HEK293 (cell line): ENCODE data around the gene NFKBIE.

Source experiments
- CTCF ChIA-PET: fragments of 350-600 bp; formaldehyde crosslinking; extraction: SDS; loops from one replicate; lab custom pipeline; 2021; ENCODE audit warnings: antibody characterized with exemption; lab: Yijun Ruan, JAX
- POLR2A ChIA-PET: fragments of 300-600 bp; formaldehyde crosslinking; extraction: SDS; loops from one replicate; lab custom pipeline; 2020; ENCODE audit warnings: antibody characterized with exemption, inconsistent platforms; lab: Yijun Ruan, JAX
- H3K27ac ChIP-seq: fragments of 200-500 bp; sonication (Bioruptor generic); 2 replicates; pipeline ENCODE4 v1.5.1; 2014; ENCODE audit warnings: low read depth, low read length, control low read depth, inconsistent platforms; ENCODE audit errors: extremely low read depth
- H3K36me3 ChIP-seq, 2 experiments: fragments of 200-500 bp in 1 of 2; sonication (Bioruptor generic) in 1 of 2; 1 replicate in 1 of 2; 2 replicates in 1 of 2; pipeline ENCODE4 v1.5.1; 2014 to 2017; ENCODE audit warnings: inconsistent platforms in 2 of 2, low read length in 2 of 2; ENCODE audit not compliant: control insufficient read depth in 2 of 2, insufficient read depth in 1 of 2
- H3K4me1 ChIP-seq: fragments of 200-500 bp; sonication (Bioruptor generic); 2 replicates; pipeline ENCODE4 v1.5.1; 2014; ENCODE audit warnings: mild to moderate bottlenecking, low read length, inconsistent platforms; ENCODE audit not compliant: control insufficient read depth, insufficient read depth
- H3K4me3 ChIP-seq: 2 replicates; pipeline ENCODE4 v1.5.1; 2011; ENCODE audit warnings: low read depth, mild to moderate bottlenecking, control low read depth, low read length, moderate library complexity
- H3K9me3 ChIP-seq: fragments of 200-500 bp; sonication (Bioruptor generic); 2 replicates; pipeline ENCODE4 v1.5.1; 2014; ENCODE audit warnings: low read depth, low read length, inconsistent platforms; ENCODE audit not compliant: control insufficient read depth, insufficient read depth
- SP3 ChIP-seq: fragments of 450-650 bp; formaldehyde crosslinking; IDR thresholded peaks from 2 replicates; pipeline ENCODE4 v1.5.1; 2016; ENCODE audit warnings: missing biosample characterization, missing genetic modification characterization
- WT1 ChIP-seq: fragments of 450-650 bp; formaldehyde crosslinking; IDR thresholded peaks from 2 replicates; pipeline ENCODE4 v1.5.1; 2016; ENCODE audit warnings: missing biosample characterization, missing genetic modification characterization
- ZBTB17 ChIP-seq: fragments of 450-650 bp; formaldehyde crosslinking; IDR thresholded peaks from 2 replicates; pipeline ENCODE4 v1.5.1; 2016; ENCODE audit warnings: missing biosample characterization, missing genetic modification characterization
- ZBTB48 ChIP-seq: fragments of 450-650 bp; formaldehyde crosslinking; IDR thresholded peaks from 2 replicates; pipeline ENCODE4 v1.5.1; 2016; ENCODE audit warnings: missing biosample characterization, missing genetic modification characterization
- ZNF112 ChIP-seq: fragments of 450-650 bp; formaldehyde crosslinking; IDR thresholded peaks from 2 replicates; pipeline ENCODE4 v1.5.0; 2017; ENCODE audit warnings: missing biosample characterization, missing genetic modification characterization
- ZNF211 ChIP-seq: fragments of 450-650 bp; formaldehyde crosslinking; IDR thresholded peaks from 2 replicates; pipeline ENCODE4 v1.5.1; 2016; ENCODE audit warnings: low read depth, missing biosample characterization, missing genetic modification characterization
- ZNF214 ChIP-seq: fragments of 450-650 bp; formaldehyde crosslinking; IDR thresholded peaks from 2 replicates; pipeline ENCODE4 v1.5.1; 2017; ENCODE audit warnings: missing biosample characterization, mild to moderate bottlenecking, missing genetic modification characterization, borderline replicate concordance
- ZNF311 ChIP-seq: fragments of 450-650 bp; formaldehyde crosslinking; IDR thresholded peaks from 2 replicates; pipeline ENCODE4 v1.5.1; 2017; ENCODE audit warnings: missing biosample characterization, missing genetic modification characterization, borderline replicate concordance
- ZNF354C ChIP-seq: fragments of 450-650 bp; formaldehyde crosslinking; IDR thresholded peaks from 2 replicates; pipeline ENCODE4 v1.5.1; 2016; ENCODE audit warnings: missing biosample characterization, missing genetic modification characterization, low read depth, borderline replicate concordance
- ZNF366 ChIP-seq: fragments of 450-650 bp; formaldehyde crosslinking; conservative IDR thresholded peaks from 2 replicates; pipeline ENCODE4 v1.5.1; 2016; ENCODE audit warnings: missing biosample characterization, missing genetic modification characterization
- ZNF426 ChIP-seq: fragments of 450-650 bp; formaldehyde crosslinking; IDR thresholded peaks from 2 replicates; pipeline ENCODE4 v1.5.1; 2017; ENCODE audit warnings: missing biosample characterization, missing genetic modification characterization, mild to moderate bottlenecking, inconsistent platforms, moderate library complexity
- ZNF555 ChIP-seq: fragments of 450-650 bp; formaldehyde crosslinking; conservative IDR thresholded peaks from 2 replicates; pipeline ENCODE4 v1.5.1; 2017; ENCODE audit warnings: missing biosample characterization, mild to moderate bottlenecking, missing genetic modification characterization, inconsistent platforms
- TF ChIP-seq, protein P1 (sequence below): fragments of 450-650 bp; formaldehyde crosslinking; IDR thresholded peaks from 2 replicates; pipeline ENCODE4 v1.5.1; 2016; ENCODE audit warnings: missing biosample characterization, missing genetic modification characterization, low read depth
- TF ChIP-seq, protein P2 (sequence below): fragments of 450-650 bp; formaldehyde crosslinking; IDR thresholded peaks from 2 replicates; pipeline ENCODE4 v1.5.1; 2016; ENCODE audit warnings: missing biosample characterization, missing genetic modification characterization
- TF ChIP-seq, protein P3 (sequence below): fragments of 450-650 bp; formaldehyde crosslinking; IDR thresholded peaks from 2 replicates; pipeline ENCODE4 v1.5.1; 2016; ENCODE audit warnings: missing biosample characterization, missing genetic modification characterization
- TF ChIP-seq, protein P4 (sequence below): fragments of 450-650 bp; formaldehyde crosslinking; IDR thresholded peaks from 2 replicates; pipeline ENCODE4 v1.5.1; 2016; ENCODE audit warnings: missing biosample characterization, missing genetic modification characterization

Gene NFKBIE

DNA sequence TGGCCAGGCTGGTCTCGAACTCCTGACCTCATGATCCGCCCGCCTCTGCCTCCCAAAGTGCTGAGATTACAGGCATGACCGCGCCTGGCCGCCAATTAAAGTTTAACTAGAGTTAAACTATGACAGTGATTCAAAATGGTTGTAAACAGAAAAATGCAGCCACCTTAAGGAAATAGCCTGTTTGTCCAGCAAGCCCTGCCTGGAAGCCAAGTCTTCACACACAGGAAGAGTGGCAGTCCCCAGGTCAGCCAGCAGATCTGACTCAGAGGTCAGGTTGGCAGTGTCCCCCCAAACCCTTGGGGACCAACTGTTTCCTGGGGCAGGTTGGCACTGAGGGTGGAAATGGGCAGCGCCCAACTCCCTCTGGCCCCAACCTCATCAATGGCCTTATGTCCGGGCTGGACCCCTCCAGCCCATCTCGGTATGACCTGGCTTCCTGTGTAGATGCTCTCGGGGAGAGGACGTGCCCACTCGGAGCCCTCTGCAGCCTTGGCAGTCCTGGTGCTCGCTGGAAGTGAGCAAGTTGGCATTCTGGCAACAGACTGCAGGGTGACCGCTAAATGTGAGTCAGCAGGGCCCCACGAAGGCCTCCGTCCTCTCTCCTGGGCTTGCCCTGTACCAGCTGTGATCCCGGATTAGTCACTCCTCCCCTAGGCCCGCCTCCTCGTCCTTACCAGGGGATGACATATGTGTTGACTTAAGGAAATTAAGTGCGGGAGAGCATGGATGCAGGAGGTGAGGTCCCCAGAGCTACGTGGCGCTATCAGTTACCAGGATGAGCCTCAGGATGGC is 28.1 kb downstream of the NFKBIE start (continued):
- TF ChIP-seq ZNF214 (tag by site-specific recombination): no peak
- TF ChIP-seq, protein P1, sequence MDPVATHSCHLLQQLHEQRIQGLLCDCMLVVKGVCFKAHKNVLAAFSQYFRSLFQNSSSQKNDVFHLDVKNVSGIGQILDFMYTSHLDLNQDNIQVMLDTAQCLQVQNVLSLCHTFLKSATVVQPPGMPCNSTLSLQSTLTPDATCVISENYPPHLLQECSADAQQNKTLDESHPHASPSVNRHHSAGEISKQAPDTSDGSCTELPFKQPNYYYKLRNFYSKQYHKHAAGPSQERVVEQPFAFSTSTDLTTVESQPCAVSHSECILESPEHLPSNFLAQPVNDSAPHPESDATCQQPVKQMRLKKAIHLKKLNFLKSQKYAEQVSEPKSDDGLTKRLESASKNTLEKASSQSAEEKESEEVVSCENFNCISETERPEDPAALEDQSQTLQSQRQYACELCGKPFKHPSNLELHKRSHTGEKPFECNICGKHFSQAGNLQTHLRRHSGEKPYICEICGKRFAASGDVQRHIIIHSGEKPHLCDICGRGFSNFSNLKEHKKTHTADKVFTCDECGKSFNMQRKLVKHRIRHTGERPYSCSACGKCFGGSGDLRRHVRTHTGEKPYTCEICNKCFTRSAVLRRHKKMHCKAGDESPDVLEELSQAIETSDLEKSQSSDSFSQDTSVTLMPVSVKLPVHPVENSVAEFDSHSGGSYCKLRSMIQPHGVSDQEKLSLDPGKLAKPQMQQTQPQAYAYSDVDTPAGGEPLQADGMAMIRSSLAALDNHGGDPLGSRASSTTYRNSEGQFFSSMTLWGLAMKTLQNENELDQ (tag by site-specific recombination): no peak
- peak; percentile 53; the same call in 1 of the 2 replicates for TF ChIP-seq ZNF366 (tag by site-specific recombination)
- TF ChIP-seq ZNF211 (tag by site-specific recombination): no peak
- TF ChIP-seq, protein P2, sequence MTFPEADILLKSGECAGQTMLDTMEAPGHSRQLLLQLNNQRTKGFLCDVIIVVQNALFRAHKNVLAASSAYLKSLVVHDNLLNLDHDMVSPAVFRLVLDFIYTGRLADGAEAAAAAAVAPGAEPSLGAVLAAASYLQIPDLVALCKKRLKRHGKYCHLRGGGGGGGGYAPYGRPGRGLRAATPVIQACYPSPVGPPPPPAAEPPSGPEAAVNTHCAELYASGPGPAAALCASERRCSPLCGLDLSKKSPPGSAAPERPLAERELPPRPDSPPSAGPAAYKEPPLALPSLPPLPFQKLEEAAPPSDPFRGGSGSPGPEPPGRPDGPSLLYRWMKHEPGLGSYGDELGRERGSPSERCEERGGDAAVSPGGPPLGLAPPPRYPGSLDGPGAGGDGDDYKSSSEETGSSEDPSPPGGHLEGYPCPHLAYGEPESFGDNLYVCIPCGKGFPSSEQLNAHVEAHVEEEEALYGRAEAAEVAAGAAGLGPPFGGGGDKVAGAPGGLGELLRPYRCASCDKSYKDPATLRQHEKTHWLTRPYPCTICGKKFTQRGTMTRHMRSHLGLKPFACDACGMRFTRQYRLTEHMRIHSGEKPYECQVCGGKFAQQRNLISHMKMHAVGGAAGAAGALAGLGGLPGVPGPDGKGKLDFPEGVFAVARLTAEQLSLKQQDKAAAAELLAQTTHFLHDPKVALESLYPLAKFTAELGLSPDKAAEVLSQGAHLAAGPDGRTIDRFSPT (tag by site-specific recombination): peak; percentile 95
- 0 out of 2 replicates have a peak, but pooled peaks have one; percentile 29 for TF ChIP-seq WT1 (tag by site-specific recombination)
- TF ChIP-seq, protein P3, sequence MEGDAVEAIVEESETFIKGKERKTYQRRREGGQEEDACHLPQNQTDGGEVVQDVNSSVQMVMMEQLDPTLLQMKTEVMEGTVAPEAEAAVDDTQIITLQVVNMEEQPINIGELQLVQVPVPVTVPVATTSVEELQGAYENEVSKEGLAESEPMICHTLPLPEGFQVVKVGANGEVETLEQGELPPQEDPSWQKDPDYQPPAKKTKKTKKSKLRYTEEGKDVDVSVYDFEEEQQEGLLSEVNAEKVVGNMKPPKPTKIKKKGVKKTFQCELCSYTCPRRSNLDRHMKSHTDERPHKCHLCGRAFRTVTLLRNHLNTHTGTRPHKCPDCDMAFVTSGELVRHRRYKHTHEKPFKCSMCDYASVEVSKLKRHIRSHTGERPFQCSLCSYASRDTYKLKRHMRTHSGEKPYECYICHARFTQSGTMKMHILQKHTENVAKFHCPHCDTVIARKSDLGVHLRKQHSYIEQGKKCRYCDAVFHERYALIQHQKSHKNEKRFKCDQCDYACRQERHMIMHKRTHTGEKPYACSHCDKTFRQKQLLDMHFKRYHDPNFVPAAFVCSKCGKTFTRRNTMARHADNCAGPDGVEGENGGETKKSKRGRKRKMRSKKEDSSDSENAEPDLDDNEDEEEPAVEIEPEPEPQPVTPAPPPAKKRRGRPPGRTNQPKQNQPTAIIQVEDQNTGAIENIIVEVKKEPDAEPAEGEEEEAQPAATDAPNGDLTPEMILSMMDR: no peak
- TF ChIP-seq ZNF311 (tag by site-specific recombination): no peak
- TF ChIP-seq ZNF555 (tag by site-specific recombination): no peak
- peak; percentile 73 for TF ChIP-seq SP3 (tag by site-specific recombination)

DNA sequence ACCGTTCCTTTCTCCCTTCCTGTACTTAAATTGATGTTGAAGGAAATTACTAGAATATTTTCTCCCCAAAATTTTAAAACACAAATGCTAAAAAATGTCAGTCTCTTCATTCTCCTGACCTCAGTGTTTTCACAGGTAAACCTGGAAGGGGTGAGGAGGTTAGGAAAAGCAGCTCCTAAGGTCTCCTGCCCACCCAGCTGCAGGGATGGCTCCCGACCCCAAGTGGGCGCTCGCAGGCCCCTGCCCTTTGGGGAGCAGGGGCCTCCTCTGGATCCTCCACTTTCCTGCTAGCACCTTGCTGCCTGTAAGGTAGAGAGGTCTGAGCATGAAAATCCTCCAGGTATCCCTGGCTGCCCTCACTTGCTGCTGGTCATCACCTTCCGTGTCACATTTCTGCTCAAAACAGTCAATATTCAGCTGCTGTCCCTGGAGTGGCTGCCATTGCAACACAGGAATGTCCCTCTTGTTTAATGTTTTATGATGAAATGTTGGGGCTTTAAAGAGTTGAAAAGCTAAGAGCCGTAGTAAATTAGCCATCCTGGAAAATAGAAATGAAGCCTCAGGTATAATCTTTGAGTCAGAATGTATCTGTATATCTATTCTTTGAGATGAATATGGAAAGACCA is 29.3 kb downstream of the NFKBIE start:
- Histone ChIP-seq H3K27ac (no peak overlapping the region), H3K4me1 (peaks cover 4% of the 10 kb centered on the region; the same call in 1 of the 2 replicates), H3K36me3 (peaks cover 5 to 47% of the 10 kb centered on the region in 2 experiments; a peak in 2 of 3 replicates), H3K4me3 (no peak overlapping the region), H3K9me3 (no peaks in the 10 kb centered on the region)
- TF ChIP-seq ZBTB17 (tag by site-specific recombination) (no peak), ZNF354C (no peak), ZNF112 (no peak), ZNF426 (tag by site-specific recombination) (no peak), ZBTB48 (no peak)
- TF ChIP-seq, protein P4, sequence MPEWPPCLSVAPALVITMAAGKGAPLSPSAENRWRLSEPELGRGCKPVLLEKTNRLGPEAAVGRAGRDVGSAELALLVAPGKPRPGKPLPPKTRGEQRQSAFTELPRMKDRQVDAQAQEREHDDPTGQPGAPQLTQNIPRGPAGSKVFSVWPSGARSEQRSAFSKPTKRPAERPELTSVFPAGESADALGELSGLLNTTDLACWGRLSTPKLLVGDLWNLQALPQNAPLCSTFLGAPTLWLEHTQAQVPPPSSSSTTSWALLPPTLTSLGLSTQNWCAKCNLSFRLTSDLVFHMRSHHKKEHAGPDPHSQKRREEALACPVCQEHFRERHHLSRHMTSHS: no peak
- CTCF ChIA-PET: interaction anchor here (0.6 to 7.8 kb wide), 19 partner anchors 10 to 1573 kb away, joined by 3 to 148 read pairs (median 8); partner anchors contain the start of genes HSP90AB1, SLC29A1 and SLC35B2
- POLR2A ChIA-PET: interaction anchor here (0.7 to 4.0 kb wide), 3 partner anchors 11 to 140 kb away, joined by 6 to 21 read pairs (median 20); partner anchors contain the start of genes HSP90AB1 and SLC29A1
